OCI-LY1 (cell line): Measurements from ENCODE around the gene SLIT3.

Experiments used
- H2AFZ ChIP-seq: fragments of 200-600 bp; sonication (generic), shearing (Covaris generic); 2 replicates; pipeline ENCODE4 v1.6.0; 2014; ENCODE audit warnings: antibody characterized with exemption, mild to moderate bottlenecking, low read length
- H3F3A ChIP-seq: fragments of 200-600 bp; sonication (generic), shearing (Covaris generic); 2 replicates; pipeline ENCODE4 v1.6.0; 2014; ENCODE audit warnings: mild to moderate bottlenecking, antibody characterized with exemption, low read length, moderate library complexity; ENCODE audit not compliant: insufficient read depth
- H3K27ac ChIP-seq: fragments of 200-600 bp; sonication (generic); 2 replicates; pipeline ENCODE4 v1.5.1; 2014; ENCODE audit warnings: low read length, mixed run types, mild to moderate bottlenecking, low read depth; ENCODE audit not compliant: poor library complexity, severe bottlenecking
- H3K27me3 ChIP-seq: fragments of 200-600 bp; sonication (generic); 2 replicates; pipeline ENCODE4 v1.6.0; 2014; ENCODE audit warnings: antibody characterized with exemption, mild to moderate bottlenecking, low read length, moderate library complexity; ENCODE audit not compliant: insufficient read depth
- H3K36me3 ChIP-seq: fragments of 200-600 bp; sonication (generic); 2 replicates; pipeline ENCODE4 v1.6.1; 2014; ENCODE audit warnings: mild to moderate bottlenecking, antibody characterized with exemption, low read length, moderate library complexity, mixed read lengths; ENCODE audit not compliant: insufficient read depth
- H3K4me1 ChIP-seq: fragments of 200-600 bp; sonication (generic); 2 replicates; pipeline ENCODE4 v1.5.1; 2014; ENCODE audit warnings: mild to moderate bottlenecking, low read length, moderate library complexity; ENCODE audit not compliant: insufficient read depth, severe bottlenecking
- H3K4me2 ChIP-seq: fragments of 200-600 bp; sonication (generic), shearing (Covaris generic); 2 replicates; pipeline ENCODE4 v1.6.1; 2014; ENCODE audit warnings: low read length
- H3K4me3 ChIP-seq: fragments of 200-600 bp; sonication (generic); 2 replicates; pipeline ENCODE4 v1.5.1; 2014; ENCODE audit warnings: low read length, low read depth, mild to moderate bottlenecking, mixed read lengths; ENCODE audit not compliant: poor library complexity, severe bottlenecking
- H3K79me2 ChIP-seq: fragments of 200-600 bp; shearing (Covaris generic); 2 replicates; pipeline ENCODE4 v1.6.1; 2016; ENCODE audit warnings: mixed run types, low read length, mixed read lengths; ENCODE audit not compliant: insufficient read depth
- H3K9ac ChIP-seq: fragments of 200-600 bp; sonication (generic), shearing (Covaris generic); 2 replicates; pipeline ENCODE4 v1.6.1; 2014; ENCODE audit warnings: mild to moderate bottlenecking, low read length, mixed read lengths
- H3K9me2 ChIP-seq: fragments of 200-600 bp; sonication (generic), shearing (Covaris generic); 2 replicates; pipeline ENCODE4 v1.6.1; 2014; ENCODE audit warnings: low read depth, mild to moderate bottlenecking, low read length, mixed read lengths
- H3K9me3 ChIP-seq: fragments of 200-600 bp; shearing (Covaris generic); 2 replicates; pipeline ENCODE4 v1.6.1; 2014; ENCODE audit warnings: low read length, mixed read lengths
- H4K20me1 ChIP-seq: fragments of 200-600 bp; sonication (generic), shearing (Covaris generic); 2 replicates; pipeline ENCODE4 v1.6.0; 2016; ENCODE audit warnings: mild to moderate bottlenecking, low read length; ENCODE audit not compliant: insufficient read depth
- CTCF ChIP-seq: fragments of 200-600 bp; sonication (generic), shearing (Covaris generic); IDR thresholded peaks from 2 replicates; pipeline ENCODE4 v1.5.1; 2017; ENCODE audit warnings: mild to moderate bottlenecking, antibody characterized with exemption, low read length, moderate library complexity, mixed read lengths
- EZH2 ChIP-seq: fragments of 200-600 bp; sonication (generic), shearing (Covaris generic); IDR thresholded peaks from 2 replicates; pipeline ENCODE4 v1.8.0; 2017; ENCODE audit warnings: borderline replicate concordance, mixed run types, mild to moderate bottlenecking, antibody characterized with exemption, low read length, moderate library complexity, mixed read lengths

SLIT3 gene

GRCh38 chr5:168990679-168991078, 310.3 kb downstream of the SLIT3 start:
- Histone ChIP-seq H4K20me1 (no peaks in the 10 kb centered on the region), H3K9me2 (no peaks in the 10 kb centered on the region), H3K27me3 (0 out of 2 replicates have a peak, but pooled peaks cover 3% of the 10 kb centered on the region), H3K4me3 (no peak overlapping the region), H3K9me3 (no peaks in the 10 kb centered on the region), H3K27ac (no peak overlapping the region), H2AFZ (no peak overlapping the region), H3F3A (no peaks in the 10 kb centered on the region), H3K36me3 (no peaks in the 10 kb centered on the region), H3K4me2 (no peak overlapping the region), H3K9ac (no peak overlapping the region), H3K79me2 (no peaks in the 10 kb centered on the region), H3K4me1 (no peaks in the 10 kb centered on the region)
- TF ChIP-seq CTCF (no peak), EZH2 (no peak)

DNA sequence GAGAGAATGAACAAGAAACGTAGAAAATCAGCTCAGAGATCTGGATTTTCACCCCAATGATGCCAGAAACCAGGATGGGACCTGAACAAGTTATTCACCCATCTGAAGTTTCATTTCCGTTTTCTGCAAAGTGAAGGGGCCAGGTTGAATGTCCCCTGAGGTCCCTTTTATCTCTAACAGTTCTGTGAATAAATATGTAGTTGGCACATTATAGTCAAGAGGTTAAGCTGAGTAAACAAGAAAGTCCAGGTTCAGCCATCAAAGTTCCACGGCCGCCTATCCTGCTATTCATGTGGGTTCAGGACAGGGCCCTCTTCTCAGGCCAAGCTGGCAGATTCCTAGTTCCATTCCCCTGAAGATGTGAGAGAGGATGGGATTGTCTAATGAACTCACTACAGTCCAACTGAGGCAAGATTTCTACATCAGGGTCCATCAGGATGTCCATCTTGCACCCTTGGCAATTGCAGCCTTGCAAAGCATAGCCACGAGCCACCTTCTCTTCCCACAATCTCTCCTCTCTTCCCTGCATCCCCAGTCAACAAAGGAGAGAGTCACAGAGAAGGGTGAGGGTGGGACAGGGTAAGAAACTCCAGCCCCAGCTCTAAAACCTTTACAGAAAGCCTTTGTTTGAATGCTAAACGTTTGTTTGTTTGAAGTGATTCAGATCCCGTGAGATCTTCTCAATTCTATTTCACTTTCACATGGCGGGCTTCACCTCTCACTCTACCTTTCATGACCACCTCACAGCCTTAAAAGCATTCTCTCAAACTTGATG, 311.0 kb downstream of the SLIT3 start:
- no peaks in the 10 kb centered on the region for H3K79me2 ChIP-seq
- H3K9ac ChIP-seq: no peak overlapping the region
- 0 out of 2 replicates have a peak, but pooled peaks cover 3% of the 10 kb centered on the region for H3K27me3 ChIP-seq
- no peaks in the 10 kb centered on the region for H3F3A ChIP-seq
- no peak overlapping the region for H3K27ac ChIP-seq
- no peaks in the 10 kb centered on the region for H3K9me3 ChIP-seq
- no peaks in the 10 kb centered on the region for H3K4me1 ChIP-seq
- no peaks in the 10 kb centered on the region for H3K9me2 ChIP-seq
- no peak overlapping the region for H3K4me3 ChIP-seq
- no peaks in the 10 kb centered on the region for H4K20me1 ChIP-seq
- H3K4me2 ChIP-seq: no peak overlapping the region
- no peaks in the 10 kb centered on the region for H3K36me3 ChIP-seq
- no peak overlapping the region for H2AFZ ChIP-seq
- TF ChIP-seq EZH2 (no peak), CTCF (no peak)

DNA sequence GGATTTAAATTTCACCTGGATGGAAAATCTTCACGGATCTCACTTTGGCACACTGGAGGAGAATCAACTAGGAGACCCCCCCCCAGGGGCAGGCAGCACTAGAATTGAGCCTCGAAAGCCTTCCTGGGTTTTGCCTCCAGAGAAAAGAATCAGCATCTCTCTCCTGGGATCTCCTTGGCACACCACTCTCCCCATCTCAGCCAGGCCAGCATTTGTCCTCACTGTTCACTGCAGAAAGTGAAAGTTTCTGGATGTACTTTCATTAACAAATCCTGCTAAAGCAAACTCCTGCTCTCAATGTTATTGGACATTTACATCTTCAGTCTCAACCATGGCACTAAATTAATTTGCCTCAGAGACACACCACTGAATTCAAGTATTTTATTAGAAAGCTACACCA, 312.2 kb downstream of the SLIT3 start:
- no peak overlapping the region for H3K4me3 ChIP-seq
- no peak overlapping the region for H3K9ac ChIP-seq
- H3K9me3 ChIP-seq: no peaks in the 10 kb centered on the region
- H4K20me1 ChIP-seq: no peaks in the 10 kb centered on the region
- no peaks in the 10 kb centered on the region for H3F3A ChIP-seq
- no peaks in the 10 kb centered on the region for H3K36me3 ChIP-seq
- H3K4me2 ChIP-seq: no peak overlapping the region
- no peak for TF ChIP-seq EZH2
- no peak for TF ChIP-seq CTCF
- H2AFZ ChIP-seq: no peak overlapping the region
- H3K79me2 ChIP-seq: no peaks in the 10 kb centered on the region
- 0 out of 2 replicates have a peak, but pooled peaks cover 3% of the 10 kb centered on the region for H3K27me3 ChIP-seq
- H3K9me2 ChIP-seq: no peaks in the 10 kb centered on the region
- H3K27ac ChIP-seq: no peak overlapping the region
- H3K4me1 ChIP-seq: no peaks in the 10 kb centered on the region
